Measurements from ENCODE around the gene SLC10A3.
A peak's percentile ranks its signal among the peaks of the same experiment; 100 is the strongest.

SLC10A3 gene

GRCh38 chrX:154469114-154469513 is 21.3 kb downstream of the SLC10A3 start:
- no peak for DNase-seq
- in situ Hi-C loops (cut with MboI; ENCODE audit: low pct_unique_long_range_greater_than_20kb, low sequenced_read_pairs), result no loop called here

- DNase-seq, result no peak
- in situ Hi-C loops (cut with MboI; ENCODE audit: low pct_unique_long_range_greater_than_20kb, low sequenced_read_pairs), result no loop called here
These were observed 22.2 kb downstream of the SLC10A3 start for GRCh38 chrX:154468217-154468616.

- DNase-seq, result no peak
- in situ Hi-C loops (cut with MboI; ENCODE audit: low pct_unique_long_range_greater_than_20kb, low sequenced_read_pairs), result no loop called here
These were observed 22.9 kb downstream of the SLC10A3 start for GRCh38 chrX:154467556-154467955.

GRCh38 chrX:154466907-154467306 is 23.5 kb downstream of the SLC10A3 start:
- no peak for DNase-seq

GRCh38 chrX:154466036-154466435 is 24.4 kb downstream of the SLC10A3 start:
- in situ Hi-C loops (cut with MboI; ENCODE audit: low pct_unique_long_range_greater_than_20kb, low sequenced_read_pairs), result no loop called here
- no peak for DNase-seq

More at GRCh38 chrX:154466907-154467306, 23.5 kb downstream of the SLC10A3 start:
- in situ Hi-C loops (cut with MboI; ENCODE audit: low pct_unique_long_range_greater_than_20kb, low sequenced_read_pairs), result no loop called here

- in situ Hi-C loops (cut with MboI; ENCODE audit: low pct_unique_long_range_greater_than_20kb, low sequenced_read_pairs), result no loop called here
- no peak for DNase-seq
These were observed 24.8 kb downstream of the SLC10A3 start for GRCh38 chrX:154465601-154466000.

GRCh38 chrX:154464806-154465365 is 25.5 kb downstream of the SLC10A3 start:
- in situ Hi-C loops (cut with MboI; ENCODE audit: low pct_unique_long_range_greater_than_20kb, low sequenced_read_pairs), result no loop called here
- DNase-seq, result no peak

GRCh38 chrX:154463611-154464220 is 26.7 kb downstream of the SLC10A3 start:
- in situ Hi-C loops (cut with MboI; ENCODE audit: low pct_unique_long_range_greater_than_20kb, low sequenced_read_pairs), result no loop called here

GRCh38 chrX:154462396-154462795 is 28.0 kb downstream of the SLC10A3 start:
- in situ Hi-C loops (cut with MboI; ENCODE audit: low pct_unique_long_range_greater_than_20kb, low sequenced_read_pairs), result no loop called here
- DNase-seq, result no peak

More at GRCh38 chrX:154463611-154464220, 26.7 kb downstream of the SLC10A3 start:
- DNase-seq, result no peak

- DNase-seq, result no peak
- in situ Hi-C loops (cut with MboI; ENCODE audit: low pct_unique_long_range_greater_than_20kb, low sequenced_read_pairs), result no loop called here
These were observed 30.1 kb downstream of the SLC10A3 start for GRCh38 chrX:154460326-154460725.

- peak; percentile 49 for DNase-seq
- in situ Hi-C loops (cut with MboI; ENCODE audit: low pct_unique_long_range_greater_than_20kb, low sequenced_read_pairs), result no loop called here
These were observed 30.6 kb downstream of the SLC10A3 start for GRCh38 chrX:154459832-154460231.

GRCh38 chrX:154458954-154459778 is 31.3 kb downstream of the SLC10A3 start:
- in situ Hi-C loops (cut with MboI; ENCODE audit: low pct_unique_long_range_greater_than_20kb, low sequenced_read_pairs), result no loop called here
- no peak for DNase-seq

GRCh38 chrX:154458116-154458953 is 32.1 kb downstream of the SLC10A3 start, which contains the start of gene PLXNA3:
TSS of gene PLXNA3 (plus strand) at chrX:154458281. CDS start at chrX:154460184, 1,903 bp downstream.
- in situ Hi-C loops (cut with MboI; ENCODE audit: low pct_unique_long_range_greater_than_20kb, low sequenced_read_pairs), result no loop called here
- DNase-seq, result no peak

- DNase-seq, result peak; percentile 47
- in situ Hi-C loops (cut with MboI; ENCODE audit: low pct_unique_long_range_greater_than_20kb, low sequenced_read_pairs), result no loop called here
These were observed 32.8 kb downstream of the SLC10A3 start for GRCh38 chrX:154457491-154458115.

GRCh38 chrX:154452823-154453222 is 37.6 kb downstream of the SLC10A3 start:
- in situ Hi-C loops (cut with MboI; ENCODE audit: low pct_unique_long_range_greater_than_20kb, low sequenced_read_pairs), result no loop called here
- DNase-seq, result no peak

GRCh38 chrX:154450312-154450711 is 40.1 kb downstream of the SLC10A3 start:
- DNase-seq, result no peak
- in situ Hi-C loops (cut with MboI; ENCODE audit: low pct_unique_long_range_greater_than_20kb, low sequenced_read_pairs), result no loop called here

- DNase-seq, result no peak
- in situ Hi-C loops (cut with MboI; ENCODE audit: low pct_unique_long_range_greater_than_20kb, low sequenced_read_pairs), result no loop called here
These were observed 40.8 kb downstream of the SLC10A3 start for GRCh38 chrX:154449618-154450017.

- DNase-seq, result no peak
- in situ Hi-C loops (cut with MboI; ENCODE audit: low pct_unique_long_range_greater_than_20kb, low sequenced_read_pairs), result no loop called here
These were observed 41.9 kb downstream of the SLC10A3 start for GRCh38 chrX:154448484-154448883.

- in situ Hi-C loops (cut with MboI; ENCODE audit: low pct_unique_long_range_greater_than_20kb, low sequenced_read_pairs), result no loop called here
- DNase-seq, result no peak
These were observed 44.0 kb downstream of the SLC10A3 start for GRCh38 chrX:154446430-154446829.
